HG03558 (cell line): ENCODE results near the gene FRMD1.

ENCODE experiments used
- ATAC-seq: cut with Tn5 transposase; IDR thresholded peaks from one replicate; pipeline ENCODE4 v1.9.1; 2021; ENCODE audit warnings: moderate number of reproducible peaks; ENCODE audit not compliant: unreplicated experiment; ENCODE audit errors: extremely low read depth

Gene FRMD1

DNA sequence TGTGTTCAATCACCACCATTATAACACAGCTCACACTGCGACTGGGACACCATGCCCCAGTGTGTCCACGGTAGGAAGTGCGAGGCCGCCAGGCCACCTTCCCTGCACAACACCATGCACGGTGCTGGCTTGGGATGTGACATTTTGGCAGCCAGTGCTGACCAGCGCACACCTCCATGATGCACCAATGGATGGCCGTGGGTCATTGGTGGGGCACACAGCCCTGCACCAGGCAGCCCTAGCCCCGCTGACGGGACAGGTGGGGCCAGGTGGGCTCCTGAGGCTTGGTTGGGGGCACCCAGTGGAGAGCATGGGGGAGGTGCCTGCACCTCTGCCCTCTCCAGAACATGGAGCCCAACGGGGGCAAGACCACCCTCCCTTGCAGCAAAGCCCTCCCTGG, 18.2 kb upstream of the FRMD1 start:
- no peak for ATAC-seq

- no peak for ATAC-seq
These were observed 17.3 kb upstream of the FRMD1 start for GRCh38 chr6:168096271-168096764.

DNA sequence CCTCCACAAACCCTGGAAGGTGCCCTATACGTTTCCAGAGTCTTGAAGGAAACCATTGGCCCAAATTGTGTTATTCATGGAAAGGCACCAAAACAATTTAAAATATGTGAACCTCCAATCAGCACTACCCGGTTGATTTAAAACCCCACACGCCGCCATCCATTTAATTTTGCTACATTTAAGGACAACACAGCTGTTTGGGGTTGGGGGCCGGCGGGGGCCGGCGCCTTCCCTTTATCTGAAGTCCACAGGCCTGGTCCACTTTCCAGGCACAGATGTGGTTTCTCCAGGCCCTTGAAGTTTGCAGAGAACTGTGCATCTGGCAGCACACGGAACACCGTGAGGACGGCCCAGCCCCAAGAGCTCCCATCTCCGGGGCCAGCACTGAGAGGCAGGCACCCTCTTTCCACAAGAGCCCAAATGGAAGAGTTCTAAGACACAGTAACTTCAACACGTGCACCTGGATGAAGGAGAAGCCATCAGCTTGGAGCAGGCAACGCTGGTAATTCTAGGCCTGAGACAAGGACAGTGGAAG, 16.8 kb upstream of the FRMD1 start:
- no peak for ATAC-seq

DNA sequence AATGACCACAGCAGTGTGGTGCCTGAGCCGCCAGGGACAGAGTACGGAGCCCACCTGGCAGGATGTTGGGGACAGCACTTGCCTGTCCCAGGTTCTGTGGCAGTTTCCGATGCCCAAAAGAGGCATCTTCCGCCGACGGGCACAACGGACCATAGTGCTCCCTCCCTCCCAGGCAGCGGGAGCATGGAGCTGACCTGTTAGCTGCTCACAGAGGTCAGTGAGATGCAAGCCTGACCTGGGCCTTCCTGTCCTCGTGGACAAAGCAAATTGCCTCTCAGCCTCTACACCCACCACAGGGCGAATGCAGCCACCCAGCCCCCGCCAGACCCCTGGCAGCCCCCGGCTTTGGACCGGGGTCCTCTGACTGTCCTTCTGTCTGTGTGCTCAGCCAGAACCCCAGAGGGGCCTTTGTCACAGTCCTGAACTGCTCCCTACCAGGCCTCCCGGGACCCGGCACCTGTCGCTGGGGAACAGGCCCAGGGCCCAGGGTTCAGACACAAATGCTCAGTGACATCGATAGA, 16.2 kb upstream of the FRMD1 start:
- ATAC-seq = no peak

- ATAC-seq = no peak
These were observed 14.6 kb upstream of the FRMD1 start for GRCh38 chr6:168093634-168094033.

GRCh38 chr6:168093071-168093505, 14.1 kb upstream of the FRMD1 start:
- ATAC-seq = no peak

- ATAC-seq = no peak
These were observed 13.5 kb upstream of the FRMD1 start for GRCh38 chr6:168092541-168092940.

DNA sequence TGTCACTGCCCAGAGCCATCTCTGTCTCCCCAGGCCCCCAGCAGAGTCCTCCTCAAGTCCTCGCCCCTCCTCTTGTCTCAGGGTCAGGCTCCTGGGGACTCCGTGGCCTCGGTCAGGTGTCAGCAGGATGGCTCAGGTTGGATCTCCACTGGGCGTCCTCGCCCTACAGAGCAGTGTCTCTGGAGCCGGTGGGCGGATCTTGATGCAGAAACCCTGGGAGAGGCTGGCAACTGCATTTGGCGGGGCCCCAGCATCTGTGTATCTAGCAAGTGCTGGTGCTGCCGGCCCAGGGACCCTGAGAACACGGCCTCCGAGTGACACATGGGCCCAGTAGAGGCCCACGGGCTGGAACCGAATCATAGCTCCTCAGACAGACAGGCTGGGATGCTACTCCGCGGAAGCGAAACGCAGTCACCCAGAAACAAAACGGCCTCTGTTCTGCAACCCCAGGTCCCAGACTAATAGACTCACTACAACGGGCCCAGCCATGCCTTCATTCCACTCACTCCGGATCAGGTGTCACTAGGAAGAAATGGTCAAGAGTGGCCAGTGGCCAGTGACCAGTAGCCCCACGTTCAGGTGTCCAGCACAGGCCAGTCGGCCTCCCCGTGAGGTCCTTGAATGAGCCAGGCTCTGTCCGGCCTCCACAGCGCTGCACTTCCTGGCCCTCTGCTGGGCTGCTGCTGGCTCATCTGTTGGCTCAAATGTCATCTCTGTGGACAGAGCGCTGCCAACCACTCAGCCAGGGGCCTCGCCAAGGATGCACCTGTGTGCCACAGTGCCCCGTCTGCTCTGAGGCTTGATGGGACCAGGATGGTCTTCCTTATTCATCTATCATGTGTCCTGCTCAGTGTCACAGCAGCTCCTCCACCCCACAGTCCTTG, 12.6 kb upstream of the FRMD1 start:
- no peak for ATAC-seq

DNA sequence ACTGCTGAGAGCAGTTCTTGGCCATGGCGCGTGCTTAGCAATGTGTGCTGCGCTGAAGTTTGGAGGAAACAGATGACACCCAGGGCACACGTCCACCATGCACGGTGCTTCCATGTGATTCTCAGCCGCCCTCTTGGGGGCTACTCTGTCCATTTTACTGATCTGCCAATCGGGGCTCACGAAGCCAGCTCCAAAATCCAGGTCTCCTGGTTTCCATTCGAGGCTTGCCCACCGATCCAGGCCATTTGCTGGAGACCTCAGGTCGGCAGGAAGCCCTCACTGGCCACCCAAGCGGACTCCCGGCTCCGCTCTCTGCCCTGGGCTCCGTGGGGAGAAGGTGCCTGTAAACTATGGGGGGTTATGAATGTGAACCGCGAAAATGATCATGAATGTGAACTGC, 11.7 kb upstream of the FRMD1 start:
- no peak for ATAC-seq

GRCh38 chr6:168090064-168090690, 11.2 kb upstream of the FRMD1 start:
- ATAC-seq = no peak

DNA sequence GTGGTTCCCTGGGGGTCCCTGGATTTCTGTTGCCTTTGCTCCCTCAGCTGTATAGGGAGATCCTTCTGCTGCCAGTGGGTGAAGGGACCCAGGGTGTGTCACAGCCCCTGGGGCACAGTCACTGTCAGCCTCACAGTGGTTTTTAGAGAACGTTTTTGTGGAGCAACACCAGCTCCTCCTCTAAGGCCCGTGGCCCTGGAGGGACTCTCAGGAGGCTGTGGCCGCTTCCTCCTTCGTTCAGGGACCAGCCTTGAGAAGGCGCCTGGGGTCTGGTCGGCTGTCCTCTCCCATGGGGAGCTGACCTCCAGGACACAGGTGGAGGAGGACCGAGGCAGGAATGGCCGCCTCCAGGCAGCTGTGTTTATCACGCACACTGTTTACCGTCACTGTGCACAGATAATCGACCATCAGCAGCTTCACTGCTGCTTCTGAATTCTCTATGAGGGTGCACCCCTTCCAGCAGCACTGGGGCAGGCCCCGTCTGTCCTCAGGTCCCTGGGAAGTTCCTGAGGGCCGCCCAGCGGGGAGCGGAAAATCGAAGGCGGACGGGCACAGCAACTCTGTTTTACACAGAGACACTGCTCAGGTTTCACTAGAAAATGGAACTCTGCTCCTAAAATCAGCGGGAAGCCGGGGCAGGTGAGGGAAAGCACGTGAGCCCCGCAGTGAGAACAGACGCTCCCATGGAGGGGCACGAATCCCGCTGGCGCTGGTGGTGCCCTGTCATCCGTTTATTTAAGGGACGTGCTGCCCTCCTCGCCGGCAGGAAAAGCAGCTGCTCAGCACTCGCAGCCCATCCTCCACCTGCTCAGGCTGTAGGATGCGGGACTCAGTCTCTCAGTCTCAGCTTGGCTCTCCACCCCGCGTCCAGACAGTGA, 10.4 kb upstream of the FRMD1 start:
- ATAC-seq = no peak

- no peak for ATAC-seq
These were observed 9.4 kb upstream of the FRMD1 start for GRCh38 chr6:168088161-168089053.

- ATAC-seq = no peak
These were observed 8.6 kb upstream of the FRMD1 start for GRCh38 chr6:168087436-168088160.

DNA sequence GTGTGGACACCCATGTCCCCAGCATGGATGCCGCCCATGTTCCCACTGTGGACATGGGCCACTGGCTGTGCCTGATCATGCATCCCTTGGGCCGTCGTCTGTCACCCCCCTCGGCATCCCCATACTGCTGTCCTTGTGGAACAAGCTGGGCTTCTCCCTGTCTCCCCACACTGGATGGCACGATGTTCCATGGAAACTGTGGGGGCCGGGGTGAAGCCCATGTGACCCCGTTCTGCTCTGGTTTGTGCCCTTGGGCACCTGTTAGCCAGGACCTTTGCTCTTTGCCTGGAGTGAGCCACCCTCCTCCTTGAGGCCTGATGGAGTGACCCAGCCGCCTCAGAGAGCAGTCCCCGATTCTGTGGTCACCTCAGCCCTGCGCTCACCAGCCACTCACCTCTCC, 7.6 kb upstream of the FRMD1 start:
- ATAC-seq = no peak

- no peak for ATAC-seq
These were observed 7.1 kb upstream of the FRMD1 start for GRCh38 chr6:168086066-168086465.

GRCh38 chr6:168084465-168085160, 5.6 kb upstream of the FRMD1 start:
- no peak for ATAC-seq

GRCh38 chr6:168083514-168083885, 4.5 kb upstream of the FRMD1 start:
- no peak for ATAC-seq
